ENCODE data around the gene PPFIA1. TPM values are rescaled to one million over a fixed set of nuclear protein-coding genes. Genes with fewer than 3 reads are reported as not detected.

Gene PPFIA1
- total RNA-seq, 1 experiment from 2014 or later, result 14.8 TPM

DNA sequence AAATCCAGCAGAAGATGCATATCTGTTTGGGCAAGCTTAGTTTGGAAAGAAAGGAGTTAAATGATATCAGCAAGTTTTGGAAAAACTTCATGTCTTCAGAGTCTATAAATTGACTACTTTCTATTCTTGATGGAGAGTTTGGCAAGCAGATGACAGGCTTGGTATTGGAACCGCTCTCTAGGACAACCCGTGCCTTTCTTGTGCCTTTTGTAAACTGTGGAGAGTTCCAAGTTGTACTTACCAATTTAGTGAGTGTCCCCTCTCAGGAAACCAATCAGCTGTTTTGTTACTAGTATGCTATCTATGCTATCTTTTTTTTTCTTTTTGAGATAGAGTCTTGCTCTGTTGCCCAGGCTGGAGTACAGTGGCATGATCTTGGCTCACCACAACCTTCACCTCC lies 84.1 kb downstream of the PPFIA1 start:
- DNase-seq (ENCODE audit: low spot score), result no peak

DNA sequence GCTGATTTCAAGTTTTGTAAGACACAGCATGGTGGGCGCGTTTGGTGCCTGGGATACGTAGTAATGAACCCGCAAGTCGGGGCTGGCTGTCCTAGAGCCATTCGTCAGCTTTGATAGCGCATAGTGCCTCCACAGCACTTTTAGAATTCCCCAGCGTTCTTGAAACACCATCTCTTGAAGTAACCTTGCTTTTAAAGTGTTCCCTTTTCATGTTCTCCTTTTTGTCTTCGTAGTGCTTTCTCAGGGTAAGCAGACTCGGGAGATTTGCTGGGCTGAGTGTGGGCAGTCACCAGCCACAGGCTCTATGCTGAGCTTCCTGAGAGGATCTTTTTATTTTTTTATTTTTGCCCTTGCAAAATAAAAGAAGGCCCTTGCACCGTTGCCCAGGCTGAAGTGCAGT lies 88.3 kb downstream of the PPFIA1 start:
- DNase-seq (ENCODE audit: low spot score), result no peak

- no peak for DNase-seq (ENCODE audit: low spot score)
Measured at GRCh38 chr11:70359451-70360205, 89.1 kb downstream of the PPFIA1 start.

- no peak for DNase-seq (ENCODE audit: low spot score)
Measured at GRCh38 chr11:70360211-70360610, 89.7 kb downstream of the PPFIA1 start.

GRCh38 chr11:70364178-70364577 lies 93.7 kb downstream of the PPFIA1 start:
- DNase-seq (ENCODE audit: low spot score), result no peak

DNA sequence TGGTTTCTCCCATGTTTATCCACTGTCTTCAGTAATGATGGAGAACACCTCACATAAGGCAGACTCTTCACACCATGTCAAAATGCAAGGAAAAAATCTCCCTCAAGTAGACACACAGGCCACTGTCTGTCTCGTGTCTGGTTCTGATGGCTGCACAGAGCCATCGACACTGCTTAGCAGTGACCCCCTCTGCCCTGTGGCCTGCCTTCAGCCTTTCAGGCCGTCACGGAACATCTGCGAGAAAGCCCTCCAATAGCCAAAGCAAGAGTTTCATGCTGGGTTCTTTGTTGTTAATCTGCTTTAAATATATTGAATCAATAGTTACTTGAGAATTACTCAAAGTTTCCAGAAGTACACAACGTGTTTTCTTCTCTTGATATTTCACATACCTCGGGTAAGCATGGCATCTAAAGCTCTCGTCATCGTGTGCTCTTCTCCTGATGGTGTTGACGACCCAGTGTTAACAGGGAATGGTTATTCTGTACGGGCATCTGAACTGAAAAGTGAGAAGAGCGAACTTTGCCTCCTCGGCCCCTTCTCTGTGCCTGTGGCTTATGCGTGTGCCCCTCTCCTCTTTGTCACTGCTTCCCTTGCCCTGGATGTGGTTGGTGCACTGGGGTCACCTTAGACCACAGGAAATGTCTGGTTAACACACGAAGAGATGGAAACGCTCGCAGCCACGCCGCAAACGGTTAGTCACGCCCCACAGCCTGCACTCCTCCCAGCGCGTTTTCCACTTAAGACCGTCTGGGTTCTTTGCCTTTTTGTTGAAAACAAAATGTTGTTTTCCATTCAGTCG lies 94.5 kb downstream of the PPFIA1 start:
- DNase-seq (ENCODE audit: low spot score), result no peak

- no peak for DNase-seq (ENCODE audit: low spot score)
Measured at GRCh38 chr11:70365544-70365927, 95.0 kb downstream of the PPFIA1 start.

DNA sequence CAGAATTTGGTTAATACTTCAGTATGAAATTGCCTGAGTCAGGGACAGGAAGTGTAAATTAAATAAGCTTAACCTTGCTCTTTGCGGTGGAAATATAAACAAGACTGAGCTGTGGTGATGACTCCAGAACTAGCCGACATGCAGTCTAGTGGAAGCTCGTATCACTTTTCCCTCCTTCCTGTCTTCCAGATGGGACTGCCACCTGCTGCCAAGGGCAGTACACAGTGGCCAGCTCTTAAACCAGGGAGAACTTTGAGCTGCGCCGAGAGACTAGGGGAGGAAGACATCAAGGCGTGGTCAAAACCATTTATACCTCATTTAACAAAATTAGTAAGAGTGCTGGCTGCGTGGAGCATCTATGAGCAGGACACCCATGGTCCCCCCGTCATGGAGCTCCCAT lies 96.6 kb downstream of the PPFIA1 start:
- DNase-seq (ENCODE audit: low spot score), result peak; percentile 76

DNA sequence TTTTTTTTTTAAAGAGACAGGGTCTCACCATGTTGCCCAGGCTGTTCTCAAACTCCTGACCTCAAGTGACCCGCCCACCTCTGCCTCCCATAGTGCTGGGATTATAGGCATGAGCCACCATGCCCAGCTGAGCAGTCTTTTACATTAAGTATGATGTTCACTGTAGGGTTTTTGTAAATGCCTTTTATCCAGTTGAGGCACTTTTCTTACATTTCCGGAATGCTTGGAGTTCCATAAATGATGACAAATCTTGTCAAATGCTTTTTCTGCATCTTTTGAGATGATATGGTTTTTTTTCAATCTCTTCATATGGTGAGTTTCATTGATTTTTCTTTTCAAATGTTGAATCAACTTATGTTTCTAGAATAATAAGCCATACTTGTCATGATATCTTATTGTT lies 98.5 kb downstream of the PPFIA1 start:
- no peak for DNase-seq (ENCODE audit: low spot score)

- peak; percentile 14 for DNase-seq (ENCODE audit: low spot score)
Measured at GRCh38 chr11:70371241-70371640, 100.8 kb downstream of the PPFIA1 start.

GRCh38 chr11:70372076-70372475 lies 101.6 kb downstream of the PPFIA1 start:
- DNase-seq (ENCODE audit: low spot score), result no peak

DNA sequence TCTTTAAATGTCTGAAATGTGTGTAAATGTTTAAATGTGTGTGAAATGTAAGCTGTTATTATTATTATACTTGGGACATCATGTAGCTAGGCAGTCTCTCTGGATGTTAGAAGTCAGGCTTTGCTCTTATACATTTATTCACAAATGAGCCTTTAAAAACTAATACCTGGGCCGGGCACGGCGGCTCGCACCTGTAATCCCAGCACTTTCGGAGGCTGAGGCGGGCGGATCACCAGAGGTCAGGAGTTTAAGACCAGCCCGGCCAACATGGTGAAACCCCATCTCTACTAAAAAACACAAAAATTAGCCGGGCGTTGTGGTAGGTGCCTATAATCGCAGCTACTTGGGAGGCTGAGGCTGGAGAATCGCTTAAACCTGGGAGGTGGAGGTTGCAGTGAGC lies 106.1 kb downstream of the PPFIA1 start:
- DNase-seq (ENCODE audit: low spot score), result no peak

GRCh38 chr11:70377645-70378044 lies 107.2 kb downstream of the PPFIA1 start:
- DNase-seq (ENCODE audit: low spot score), result no peak

DNA sequence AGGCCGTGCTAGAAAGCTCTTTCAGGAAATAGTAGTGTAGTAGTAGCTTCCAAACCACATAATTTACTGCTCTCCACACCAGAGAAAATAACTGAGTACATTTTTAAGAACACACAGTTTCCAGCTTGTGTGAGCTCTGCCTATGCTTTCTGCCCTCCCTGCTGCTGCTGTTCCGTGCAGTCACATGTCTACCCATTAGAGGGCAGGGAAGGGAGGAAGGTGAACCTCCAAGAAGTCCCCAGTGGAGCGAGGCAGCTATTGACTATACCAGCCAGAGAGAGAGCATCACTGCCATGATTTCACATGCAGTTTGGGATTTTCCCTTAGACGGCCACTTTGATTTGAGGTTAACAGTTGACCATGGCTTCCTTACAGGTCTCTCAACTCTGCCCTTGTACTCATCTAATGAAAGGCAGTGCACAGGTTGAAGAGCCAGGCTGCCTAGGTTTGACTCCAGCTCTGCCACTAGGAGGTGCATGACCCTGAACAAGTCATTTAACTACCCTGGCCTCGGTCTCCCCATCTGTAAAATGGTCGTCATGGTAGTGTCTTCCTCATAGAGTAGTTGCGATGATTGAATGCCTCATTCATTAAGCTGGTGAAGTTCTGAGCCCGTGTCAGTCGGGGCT lies 108.1 kb downstream of the PPFIA1 start:
- no peak for DNase-seq (ENCODE audit: low spot score)

- no peak for DNase-seq (ENCODE audit: low spot score)
Measured at GRCh38 chr11:70381350-70381749, 110.9 kb downstream of the PPFIA1 start.

- DNase-seq (ENCODE audit: low spot score), result peak; percentile 75
Measured at GRCh38 chr11:70381872-70382861, 111.7 kb downstream of the PPFIA1 start.

DNA sequence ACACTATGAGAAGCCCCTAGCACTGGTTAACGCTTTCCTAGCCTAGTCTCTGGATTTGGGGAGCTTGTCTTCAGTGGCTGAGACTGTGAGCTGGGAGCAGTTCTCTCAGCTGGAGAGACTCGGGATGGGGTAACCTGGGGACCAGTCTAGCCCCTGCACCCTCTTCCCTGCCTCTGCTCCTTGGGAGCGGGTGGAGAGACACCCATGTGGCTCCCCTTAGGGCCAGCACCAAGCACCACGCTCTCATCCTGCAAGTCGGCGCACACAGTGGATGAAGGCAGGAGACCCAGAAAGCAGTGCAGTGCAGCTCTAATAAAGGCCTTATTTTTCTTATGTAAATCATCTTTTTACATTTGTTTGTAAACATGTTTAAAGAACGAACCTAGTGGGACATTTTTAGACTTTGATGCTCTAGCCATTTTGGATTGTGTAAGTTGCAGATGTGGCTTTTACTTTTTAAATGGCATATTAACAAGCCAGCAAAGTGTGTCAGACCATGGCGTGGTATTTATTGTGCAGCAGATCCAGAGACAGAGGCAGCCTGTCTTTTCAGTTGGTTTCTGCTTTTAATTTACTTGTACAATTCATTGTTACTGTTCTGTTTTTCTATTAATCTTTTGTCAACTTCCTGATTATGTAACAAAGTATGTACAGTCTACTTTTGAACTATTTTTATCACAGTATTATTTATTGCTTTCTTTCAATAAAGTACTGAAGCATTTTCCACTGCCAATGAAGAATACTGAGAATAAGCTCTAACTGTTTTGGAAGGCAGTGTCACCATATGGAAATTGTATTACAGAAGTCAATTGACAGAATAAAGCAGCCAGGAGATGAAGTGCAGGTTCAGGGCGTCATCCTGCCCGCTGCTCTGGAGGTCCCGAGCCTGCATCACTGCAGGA lies 113.4 kb downstream of the PPFIA1 start:
- no peak for DNase-seq (ENCODE audit: low spot score)

DNA sequence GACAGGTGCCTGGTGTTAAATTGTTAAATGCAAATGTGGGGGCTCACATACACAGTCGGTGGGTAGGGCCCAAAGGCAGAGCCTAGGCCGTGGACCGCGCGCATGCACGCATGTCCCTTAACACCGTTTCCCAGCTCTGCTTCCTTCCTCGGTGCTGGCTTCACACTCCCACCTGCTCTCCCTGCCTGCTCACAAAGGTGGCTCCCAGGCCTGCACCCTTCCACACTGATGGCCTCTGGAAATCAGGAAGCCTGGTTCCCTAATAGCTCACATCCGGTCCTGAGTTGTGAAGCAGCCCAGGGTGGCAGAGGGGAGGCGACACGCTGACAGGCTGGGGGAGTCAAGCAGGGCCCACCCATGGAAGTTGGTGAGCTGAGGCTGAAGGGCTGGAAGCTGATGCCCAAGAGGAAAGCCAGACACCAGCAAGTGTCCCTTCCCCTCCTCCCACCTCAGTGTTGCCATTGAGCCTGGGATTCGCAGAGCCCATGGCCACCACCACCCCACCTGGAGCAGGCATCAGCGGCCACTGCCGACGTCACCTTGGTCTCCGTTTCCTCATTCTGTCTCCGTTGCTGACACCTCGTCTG lies 114.2 kb downstream of the PPFIA1 start:
- no peak for DNase-seq (ENCODE audit: low spot score)

- DNase-seq (ENCODE audit: low spot score), result no peak
Measured at GRCh38 chr11:70387564-70387963, 117.1 kb downstream of the PPFIA1 start.

GRCh38 chr11:70389201-70389600 lies 118.7 kb downstream of the PPFIA1 start:
- DNase-seq (ENCODE audit: low spot score), result no peak

All from H4 (cell line).